GM12801 (cell line): ENCODE measurements around the gene ATG5.

Experiments used
- TF ChIP-seq, protein P1 (sequence below): IDR thresholded peaks from one replicate; pipeline ENCODE4 v1.5.1; 2011; ENCODE audit warnings: control low read depth; ENCODE audit not compliant: insufficient read length; ENCODE audit errors: extremely low read depth

ATG5 gene

DNA sequence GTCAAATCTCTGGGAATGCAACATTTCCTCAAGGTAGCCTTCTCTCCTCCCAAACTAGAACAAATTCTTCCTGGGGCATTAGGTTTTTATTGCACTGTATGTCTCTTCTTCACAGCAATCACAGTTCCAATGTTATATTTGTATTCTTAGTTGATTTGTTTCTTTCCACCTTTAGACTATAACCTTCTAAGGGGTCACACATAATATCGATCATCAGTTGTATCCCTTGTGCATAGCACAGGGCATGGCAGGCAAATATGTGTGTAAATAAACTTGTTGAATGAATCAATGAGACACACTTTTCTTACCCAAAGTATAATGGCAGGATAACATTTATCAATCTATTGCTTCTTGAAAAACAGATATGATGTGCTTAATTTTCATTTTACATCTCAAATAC lies 81.0 kb downstream of the ATG5 start:
- TF ChIP-seq, protein P1, sequence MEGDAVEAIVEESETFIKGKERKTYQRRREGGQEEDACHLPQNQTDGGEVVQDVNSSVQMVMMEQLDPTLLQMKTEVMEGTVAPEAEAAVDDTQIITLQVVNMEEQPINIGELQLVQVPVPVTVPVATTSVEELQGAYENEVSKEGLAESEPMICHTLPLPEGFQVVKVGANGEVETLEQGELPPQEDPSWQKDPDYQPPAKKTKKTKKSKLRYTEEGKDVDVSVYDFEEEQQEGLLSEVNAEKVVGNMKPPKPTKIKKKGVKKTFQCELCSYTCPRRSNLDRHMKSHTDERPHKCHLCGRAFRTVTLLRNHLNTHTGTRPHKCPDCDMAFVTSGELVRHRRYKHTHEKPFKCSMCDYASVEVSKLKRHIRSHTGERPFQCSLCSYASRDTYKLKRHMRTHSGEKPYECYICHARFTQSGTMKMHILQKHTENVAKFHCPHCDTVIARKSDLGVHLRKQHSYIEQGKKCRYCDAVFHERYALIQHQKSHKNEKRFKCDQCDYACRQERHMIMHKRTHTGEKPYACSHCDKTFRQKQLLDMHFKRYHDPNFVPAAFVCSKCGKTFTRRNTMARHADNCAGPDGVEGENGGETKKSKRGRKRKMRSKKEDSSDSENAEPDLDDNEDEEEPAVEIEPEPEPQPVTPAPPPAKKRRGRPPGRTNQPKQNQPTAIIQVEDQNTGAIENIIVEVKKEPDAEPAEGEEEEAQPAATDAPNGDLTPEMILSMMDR: no peak

DNA sequence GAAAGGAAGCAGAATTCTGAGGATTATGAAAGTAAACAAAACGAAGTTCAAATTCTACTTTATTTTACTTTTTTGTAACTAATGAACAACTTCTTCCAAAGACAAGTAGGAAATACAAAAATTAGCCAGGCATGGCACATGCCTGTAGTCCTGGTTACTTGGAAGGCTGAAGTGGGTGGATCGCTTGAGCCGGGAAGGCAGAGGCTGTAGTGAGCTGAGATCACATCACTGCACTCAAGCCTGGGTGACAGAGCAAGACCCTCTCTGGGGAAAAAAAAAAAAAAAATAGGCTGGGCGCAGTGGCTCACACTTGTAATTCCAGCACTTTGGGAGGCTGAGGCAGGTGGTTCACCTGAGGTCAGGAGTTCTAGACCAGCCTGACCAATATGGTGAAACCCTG lies 82.3 kb downstream of the ATG5 start:
- TF ChIP-seq, protein P1: no peak

DNA sequence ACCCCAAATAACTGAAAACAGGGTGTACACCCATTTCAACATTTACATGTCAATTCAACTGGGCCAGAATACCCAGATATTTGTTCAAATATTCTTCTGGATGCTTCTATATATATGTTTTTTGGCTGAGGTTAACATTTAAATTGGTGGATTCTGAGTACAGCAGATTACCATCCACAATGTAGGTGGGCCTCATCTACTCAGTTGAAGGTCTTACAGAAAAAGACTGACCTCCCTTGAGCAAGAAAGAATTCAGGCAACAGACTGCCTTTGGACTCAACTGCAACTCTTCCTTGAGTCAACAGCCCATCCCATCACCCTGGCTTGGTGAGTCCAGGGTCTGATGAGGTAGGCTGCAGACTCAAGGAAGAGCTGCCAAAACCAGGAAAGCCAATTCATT lies 84.1 kb downstream of the ATG5 start:
- TF ChIP-seq, protein P1: no peak

DNA sequence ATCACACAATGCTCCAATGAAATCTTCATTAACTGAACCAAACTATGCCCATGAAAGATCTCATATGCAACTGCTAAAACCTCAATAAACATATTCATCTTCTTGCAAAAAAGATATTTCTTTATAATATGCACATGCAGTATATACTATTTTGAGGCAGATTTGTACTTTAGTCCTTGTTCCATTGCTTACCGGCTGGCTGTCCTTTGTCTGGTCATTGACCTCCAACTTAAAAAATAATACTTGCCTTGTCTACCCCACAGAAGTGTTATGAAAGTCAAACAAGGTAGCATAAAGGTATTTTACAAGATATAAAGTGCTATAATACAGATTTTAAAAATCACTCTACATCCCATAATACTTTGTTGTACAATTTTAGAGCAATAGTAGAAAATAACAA lies 88.3 kb downstream of the ATG5 start:
- TF ChIP-seq, protein P1: no peak

DNA sequence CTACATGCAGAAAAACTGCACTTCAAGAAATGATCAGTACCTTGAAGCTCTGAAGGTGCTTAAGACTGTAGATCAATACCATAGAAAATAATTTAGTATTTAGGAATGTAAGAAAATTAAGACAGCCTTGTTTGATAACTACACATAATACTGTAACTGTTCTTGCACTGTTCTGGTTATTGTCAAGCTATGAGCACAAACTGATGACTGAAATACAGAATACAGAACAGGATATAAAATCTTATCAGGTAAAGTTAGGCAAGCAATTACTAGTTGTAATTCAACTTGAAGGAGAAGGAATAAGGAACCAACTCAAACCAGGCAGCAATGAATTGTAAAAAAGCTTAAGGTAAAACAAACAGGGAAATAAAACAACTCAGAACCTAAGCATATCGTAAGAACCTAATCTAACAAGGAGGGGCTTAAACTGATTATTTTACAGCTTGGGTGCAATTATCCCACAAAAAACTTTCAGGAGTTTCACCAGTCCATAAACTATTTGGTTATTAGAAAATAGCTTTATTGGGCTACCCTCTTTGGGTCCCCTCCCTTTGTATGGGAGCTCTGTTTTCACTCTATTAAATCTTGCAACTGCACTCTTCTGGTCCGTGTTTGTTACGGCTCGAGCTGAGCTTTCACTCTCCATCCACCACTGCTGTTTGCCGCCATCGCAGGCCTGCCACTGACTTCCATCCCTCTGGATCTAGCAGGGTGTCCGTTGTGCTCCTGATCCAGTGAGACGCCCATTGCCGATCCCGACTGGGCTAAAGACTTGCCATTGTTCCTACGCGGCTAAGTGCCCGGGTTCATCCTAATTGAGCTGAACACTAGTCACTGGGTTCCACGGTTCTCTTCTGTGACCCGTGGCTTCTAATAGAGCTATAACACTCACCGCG lies 97.7 kb downstream of the ATG5 start:
- TF ChIP-seq, protein P1: no peak

DNA sequence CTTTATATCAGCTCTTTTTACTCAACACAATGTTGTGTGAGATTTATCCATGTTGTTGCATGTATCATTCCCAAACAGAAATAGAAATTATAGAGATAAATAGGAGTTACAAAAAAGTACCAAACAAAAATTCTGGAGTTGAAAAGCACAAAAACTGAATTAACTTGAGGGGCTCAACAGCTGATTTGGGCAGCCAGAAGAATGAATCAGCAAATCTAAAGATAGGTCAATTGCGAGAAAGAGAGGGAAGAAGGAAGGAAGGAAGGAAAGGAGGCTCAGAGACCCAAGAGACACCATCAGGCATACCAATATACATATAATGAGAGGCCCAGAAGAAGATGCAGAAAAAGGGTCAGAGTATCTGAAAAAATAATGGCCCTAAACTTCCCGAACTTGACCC lies 98.9 kb downstream of the ATG5 start:
- TF ChIP-seq, protein P1: no peak

DNA sequence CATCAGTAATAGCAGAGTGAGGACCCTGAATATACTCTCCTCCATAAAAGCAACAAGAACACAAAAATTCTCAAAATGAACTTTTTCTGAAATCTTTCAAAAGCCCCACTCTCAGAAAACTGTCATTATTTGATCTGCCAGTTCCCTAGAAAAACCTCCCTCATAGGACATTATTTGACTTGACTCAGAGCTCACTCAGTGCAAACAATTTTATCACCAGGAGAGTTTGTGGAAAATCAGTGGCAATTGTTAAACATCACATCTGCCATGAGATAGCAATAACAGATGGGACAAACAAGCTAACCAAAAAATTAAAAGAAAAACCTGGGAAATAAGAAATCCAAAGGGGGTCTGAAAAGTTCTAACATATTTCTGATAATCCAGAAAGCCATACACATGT lies 100.0 kb downstream of the ATG5 start:
- TF ChIP-seq, protein P1: no peak
